Measurements from ENCODE around the gene MT2A.

MT2A gene

DNA sequence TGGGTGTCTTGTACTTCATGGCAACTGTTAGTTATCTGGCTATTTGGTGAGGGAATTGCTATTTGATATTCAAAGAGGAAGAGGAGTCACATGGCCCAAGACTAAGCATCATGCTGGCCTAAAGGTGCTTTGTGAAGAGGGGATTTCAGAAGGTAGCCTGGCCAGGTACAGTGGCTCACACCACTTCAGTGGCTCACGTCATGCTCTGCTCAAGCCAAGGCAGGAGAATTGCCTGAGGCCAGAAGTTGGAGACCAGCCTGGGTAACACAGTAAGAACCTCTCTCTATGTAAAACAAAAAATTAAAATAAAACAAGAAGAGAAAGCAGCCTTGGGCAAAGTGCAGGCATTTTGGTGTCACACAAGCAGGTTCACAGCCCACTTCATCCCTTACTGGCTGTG, 36.9 kb downstream of the MT2A start:
- H3K36me3 Mint-ChIP-seq (ENCODE audit: low read depth): no peaks in the 10 kb centered on the region
- no peaks in the 10 kb centered on the region for H3K9me3 Mint-ChIP-seq
- H3K27ac Mint-ChIP-seq: no peak overlapping the region
- peaks cover 19% of the 10 kb centered on the region for H3K4me1 Mint-ChIP-seq (ENCODE audit: low read depth)
- peaks cover 42% of the 10 kb centered on the region for H3K27me3 Mint-ChIP-seq (ENCODE audit: low read depth)
- H3K4me3 Mint-ChIP-seq: no peak overlapping the region
- DNase-seq (ENCODE audit: low spot score): no peak

DNA sequence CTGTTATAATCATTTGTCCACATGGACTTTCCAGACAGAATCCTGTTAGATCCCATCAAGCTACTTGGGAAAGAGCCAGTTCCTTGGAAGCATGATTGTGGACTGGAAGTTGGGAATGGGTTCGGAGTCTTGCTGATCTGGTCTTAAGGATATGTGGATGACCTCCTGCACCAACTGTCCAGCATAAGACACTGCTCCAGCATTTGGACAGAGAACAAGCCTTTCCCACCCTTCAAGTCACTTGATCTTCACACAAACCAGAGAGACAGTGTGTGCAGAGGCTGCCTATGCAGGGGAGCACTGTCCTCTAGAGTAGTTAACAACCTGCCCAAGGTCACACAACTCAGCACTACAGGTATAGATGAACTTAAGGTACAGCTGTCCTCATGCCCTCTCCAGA, 37.5 kb downstream of the MT2A start:
- Mint-ChIP-seq H3K36me3 (ENCODE audit: low read depth) (no peaks in the 10 kb centered on the region), H3K27me3 (ENCODE audit: low read depth) (peaks cover 40% of the 10 kb centered on the region)

DNA sequence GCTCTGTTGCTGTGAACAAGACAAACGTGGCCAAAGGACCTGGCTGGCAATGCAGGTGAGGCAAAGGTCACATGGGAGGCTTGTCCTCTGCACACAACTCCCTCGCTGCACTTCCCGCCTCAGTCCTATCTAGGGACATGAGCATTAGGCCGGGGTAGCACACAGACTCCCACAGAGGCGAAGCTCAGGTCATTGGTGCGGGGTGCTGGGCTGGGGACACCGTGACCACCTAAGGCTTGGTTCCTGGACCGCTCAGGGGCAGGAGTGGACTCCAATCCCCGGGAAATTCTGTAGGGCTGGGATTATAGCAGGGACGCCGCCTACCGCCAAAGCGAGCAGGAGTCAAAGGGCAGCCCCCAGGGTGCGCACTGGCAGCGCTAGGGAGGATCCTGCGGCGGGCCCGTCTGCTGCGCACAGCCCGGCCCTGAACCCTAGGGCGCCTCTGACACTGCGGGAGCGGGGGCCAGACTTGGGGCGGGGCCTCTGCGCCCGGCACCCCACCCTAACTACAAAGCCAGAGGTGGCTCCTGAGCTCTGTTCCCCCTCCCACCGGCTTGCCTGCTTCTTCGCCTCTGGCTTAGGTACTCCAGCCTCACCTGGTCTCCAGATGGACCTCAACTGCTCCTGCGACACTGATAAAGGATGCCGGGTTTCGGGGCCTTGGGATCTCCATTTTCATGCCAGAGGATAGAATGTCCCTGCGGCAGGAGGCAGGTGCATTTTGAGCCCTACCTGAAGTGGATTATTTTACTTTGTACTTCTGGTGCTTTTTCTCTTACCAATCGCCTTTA, 39.5 kb downstream of the MT2A start:
- Mint-ChIP-seq H3K4me1 (ENCODE audit: low read depth) (peaks cover 13% of the 10 kb centered on the region), H3K27me3 (ENCODE audit: low read depth) (peaks cover 43% of the 10 kb centered on the region), H3K4me3 (no peak overlapping the region), H3K27ac (no peak overlapping the region), H3K36me3 (ENCODE audit: low read depth) (no peaks in the 10 kb centered on the region), H3K9me3 (no peaks in the 10 kb centered on the region)
- DNase-seq (ENCODE audit: low spot score): no peak

More for the DNA sequence above, 37.5 kb downstream of the MT2A start:
- no peak for DNase-seq (ENCODE audit: low spot score)
- H3K4me1 Mint-ChIP-seq (ENCODE audit: low read depth): peaks cover 19% of the 10 kb centered on the region
- H3K27ac Mint-ChIP-seq: no peak overlapping the region
- H3K4me3 Mint-ChIP-seq: no peak overlapping the region
- H3K9me3 Mint-ChIP-seq: no peaks in the 10 kb centered on the region

DNA sequence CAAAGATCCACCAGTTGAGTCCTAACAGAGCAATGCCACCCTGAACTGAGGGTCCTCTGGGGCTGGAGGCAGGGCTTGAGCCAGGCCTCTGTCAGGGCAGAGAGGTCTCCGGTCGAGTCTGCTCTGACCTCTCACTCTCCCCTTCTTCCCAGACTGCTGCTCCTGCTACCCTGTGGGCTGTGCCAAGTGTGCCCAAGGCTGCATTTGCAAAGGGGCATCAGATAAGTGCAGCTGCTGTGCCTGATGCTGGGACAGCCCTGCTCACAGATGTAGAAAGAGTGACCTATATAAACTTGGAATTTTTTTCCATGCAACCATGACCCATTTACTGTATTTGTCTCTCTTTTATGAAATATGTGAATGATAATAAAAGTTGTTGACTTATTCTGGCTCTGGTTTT, 40.9 kb downstream of the MT2A start:
- Mint-ChIP-seq H3K4me1 (ENCODE audit: low read depth) (peaks cover 1% of the 10 kb centered on the region), H3K9me3 (no peaks in the 10 kb centered on the region), H3K27me3 (ENCODE audit: low read depth) (peaks cover 44% of the 10 kb centered on the region), H3K27ac (no peak overlapping the region), H3K4me3 (no peak overlapping the region), H3K36me3 (ENCODE audit: low read depth) (no peaks in the 10 kb centered on the region)
- no peak for DNase-seq (ENCODE audit: low spot score)

DNA sequence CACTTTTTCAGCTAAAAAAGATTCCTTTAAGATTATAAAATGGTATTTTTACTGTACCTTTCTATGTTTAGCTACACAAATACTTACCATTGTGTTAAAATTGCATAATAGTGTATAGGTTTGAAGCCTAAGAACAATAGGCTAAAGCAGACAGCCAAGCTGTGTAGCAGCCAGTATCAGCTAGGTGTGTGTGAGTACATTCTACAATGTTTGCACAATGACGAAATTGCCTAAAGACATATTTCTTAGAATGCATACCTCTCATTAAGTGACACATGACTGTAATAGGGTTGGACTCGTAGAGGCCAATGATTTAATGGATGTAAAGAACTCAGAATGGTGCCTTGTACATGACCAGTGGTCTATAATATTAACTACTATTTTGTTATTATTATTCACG, 41.4 kb downstream of the MT2A start:
- H3K27ac Mint-ChIP-seq: no peak overlapping the region
- H3K4me3 Mint-ChIP-seq: no peak overlapping the region
- no peaks in the 10 kb centered on the region for H3K9me3 Mint-ChIP-seq
- H3K4me1 Mint-ChIP-seq (ENCODE audit: low read depth): no peaks in the 10 kb centered on the region
- H3K27me3 Mint-ChIP-seq (ENCODE audit: low read depth): peaks cover 45% of the 10 kb centered on the region
- no peak for DNase-seq (ENCODE audit: low spot score)
- no peaks in the 10 kb centered on the region for H3K36me3 Mint-ChIP-seq (ENCODE audit: low read depth)

DNA sequence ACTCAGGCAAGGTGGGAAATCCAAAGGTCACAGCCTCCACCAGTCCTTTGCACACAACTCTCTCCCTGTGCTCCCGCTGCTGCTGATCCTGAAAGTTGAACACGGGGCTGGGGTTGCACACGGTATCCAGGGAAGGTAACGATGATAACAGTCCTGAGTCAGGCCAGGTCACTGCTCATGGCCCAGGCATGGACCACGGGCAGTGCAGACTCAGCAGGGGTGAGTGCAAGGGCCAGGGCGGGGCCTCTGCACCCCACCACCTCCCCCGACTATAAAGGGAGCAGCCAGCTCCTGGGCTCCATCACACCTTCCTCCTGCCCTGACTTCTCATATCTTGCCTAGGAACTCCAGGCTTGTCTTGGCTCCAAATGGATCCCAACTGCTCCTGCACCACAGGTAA, 43.2 kb downstream of the MT2A start, which contains the start of gene MT1B:
Gene MT1B (plus strand): TSS at position 301 of the 400 bp plus-strand sequence. CDS start 68 bp downstream, at position 369.
- Mint-ChIP-seq H3K4me1 (ENCODE audit: low read depth) (no peaks in the 10 kb centered on the region), H3K4me3 (no peak within 1 kb of the TSS), H3K27me3 (ENCODE audit: low read depth) (peaks cover 40% of the 10 kb centered on the region), H3K36me3 (ENCODE audit: low read depth) (no peaks in the 10 kb centered on the region), H3K27ac (no peak within 1 kb of the TSS), H3K9me3 (no peaks in the 10 kb centered on the region)
- no peak for DNase-seq (ENCODE audit: low spot score)

DNA sequence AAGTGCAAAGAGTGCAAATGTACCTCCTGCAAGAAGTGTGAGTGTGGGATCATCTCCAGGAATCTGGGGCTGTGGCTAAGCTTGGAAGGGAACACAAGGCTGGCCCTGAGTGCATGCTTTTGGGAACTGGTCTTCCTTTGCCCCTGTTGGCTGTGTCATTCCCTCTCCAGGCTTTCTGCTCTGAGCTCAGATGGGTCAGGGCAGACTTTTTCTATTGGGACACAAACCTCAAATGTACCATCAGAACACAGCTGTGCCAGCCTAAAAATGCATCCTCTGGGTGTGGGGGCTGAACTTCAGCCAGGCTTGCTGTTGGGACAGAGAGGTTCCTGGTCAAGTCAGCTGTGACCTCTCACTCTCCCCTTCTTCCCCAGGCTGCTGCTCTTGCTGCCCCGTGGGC, 44.2 kb downstream of the MT2A start:
- no peak overlapping the region for H3K4me3 Mint-ChIP-seq
- H3K27ac Mint-ChIP-seq: no peak overlapping the region
- H3K4me1 Mint-ChIP-seq (ENCODE audit: low read depth): peaks cover 4% of the 10 kb centered on the region
- no peaks in the 10 kb centered on the region for H3K9me3 Mint-ChIP-seq
- DNase-seq (ENCODE audit: low spot score): no peak
- no peaks in the 10 kb centered on the region for H3K36me3 Mint-ChIP-seq (ENCODE audit: low read depth)
- peaks cover 33% of the 10 kb centered on the region for H3K27me3 Mint-ChIP-seq (ENCODE audit: low read depth)

DNA sequence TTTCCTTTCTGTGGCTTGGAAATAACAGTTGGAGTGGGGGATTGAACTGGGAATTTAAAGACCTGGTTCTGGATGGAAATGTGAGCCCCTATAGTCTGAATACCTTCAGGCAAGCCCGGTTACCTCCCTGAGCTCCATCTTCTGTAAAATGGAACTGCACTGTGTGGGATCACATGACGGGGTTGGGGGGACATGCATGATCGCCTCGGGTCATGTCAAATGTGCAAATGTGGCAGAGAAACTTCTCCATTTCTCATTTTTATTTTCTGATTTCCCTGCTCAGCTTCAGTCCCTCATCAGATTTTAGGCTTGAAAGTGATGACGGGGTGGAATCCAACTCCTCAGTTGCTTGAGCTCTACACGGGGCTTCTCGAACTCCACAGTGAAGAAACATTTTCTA, 44.8 kb downstream of the MT2A start:
- H3K4me1 Mint-ChIP-seq (ENCODE audit: low read depth): peaks cover 8% of the 10 kb centered on the region
- no peaks in the 10 kb centered on the region for H3K36me3 Mint-ChIP-seq (ENCODE audit: low read depth)
- DNase-seq (ENCODE audit: low spot score): no peak
- peaks cover 29% of the 10 kb centered on the region for H3K27me3 Mint-ChIP-seq (ENCODE audit: low read depth)
- no peaks in the 10 kb centered on the region for H3K9me3 Mint-ChIP-seq
- no peak overlapping the region for H3K4me3 Mint-ChIP-seq
- H3K27ac Mint-ChIP-seq: no peak overlapping the region

DNA sequence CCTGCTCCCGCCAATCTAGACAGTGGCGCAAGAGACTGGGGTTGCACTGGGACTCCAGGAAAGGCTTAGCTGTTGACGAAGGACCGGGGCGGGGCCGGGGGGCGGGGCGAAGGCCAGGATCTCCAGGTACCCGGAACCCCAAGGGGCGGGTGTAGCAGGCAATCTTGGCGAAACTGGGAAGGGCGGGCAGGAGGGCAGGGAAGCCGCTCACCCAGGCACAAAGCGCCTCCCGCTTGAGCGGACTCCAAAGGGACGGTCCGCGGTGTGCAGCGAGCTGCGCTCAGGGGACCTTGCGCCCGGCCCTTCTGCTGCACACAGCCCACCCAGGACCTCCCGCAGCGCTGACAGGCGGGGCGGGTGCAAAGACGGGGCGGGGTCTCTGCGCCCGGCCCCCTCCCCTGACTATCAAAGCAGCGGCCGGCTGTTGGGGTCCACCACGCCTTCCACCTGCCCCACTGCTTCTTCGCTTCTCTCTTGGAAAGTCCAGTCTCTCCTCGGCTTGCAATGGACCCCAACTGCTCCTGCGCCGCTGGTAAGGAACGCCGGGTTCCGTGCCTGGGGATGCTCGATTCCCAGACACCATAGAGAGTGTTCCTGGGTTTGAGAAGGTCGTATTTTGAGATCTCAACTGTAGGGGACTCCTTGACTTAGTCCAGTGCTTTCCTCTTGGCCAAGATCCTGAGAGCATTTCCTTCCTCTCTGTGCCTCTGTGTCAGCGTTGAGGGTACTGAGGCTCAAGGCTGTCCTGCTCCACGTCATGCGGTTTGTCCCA, 49.4 kb downstream of the MT2A start, which contains the start of gene MT1F:
Gene MT1F (plus strand): TSS at position 405 of the 772 bp plus-strand sequence. CDS start 100 bp downstream, at position 505.
- Mint-ChIP-seq H3K4me3 (peak within 1 kb of the TSS; percentile 95), H3K27me3 (ENCODE audit: low read depth) (peaks cover 18% of the 10 kb centered on the region), H3K9me3 (no peaks in the 10 kb centered on the region), H3K27ac (peak within 1 kb of the TSS; percentile 79), H3K36me3 (ENCODE audit: low read depth) (no peaks in the 10 kb centered on the region), H3K4me1 (ENCODE audit: low read depth) (peaks cover 21% of the 10 kb centered on the region)
- peak; percentile 40 for DNase-seq (ENCODE audit: low spot score)

DNA sequence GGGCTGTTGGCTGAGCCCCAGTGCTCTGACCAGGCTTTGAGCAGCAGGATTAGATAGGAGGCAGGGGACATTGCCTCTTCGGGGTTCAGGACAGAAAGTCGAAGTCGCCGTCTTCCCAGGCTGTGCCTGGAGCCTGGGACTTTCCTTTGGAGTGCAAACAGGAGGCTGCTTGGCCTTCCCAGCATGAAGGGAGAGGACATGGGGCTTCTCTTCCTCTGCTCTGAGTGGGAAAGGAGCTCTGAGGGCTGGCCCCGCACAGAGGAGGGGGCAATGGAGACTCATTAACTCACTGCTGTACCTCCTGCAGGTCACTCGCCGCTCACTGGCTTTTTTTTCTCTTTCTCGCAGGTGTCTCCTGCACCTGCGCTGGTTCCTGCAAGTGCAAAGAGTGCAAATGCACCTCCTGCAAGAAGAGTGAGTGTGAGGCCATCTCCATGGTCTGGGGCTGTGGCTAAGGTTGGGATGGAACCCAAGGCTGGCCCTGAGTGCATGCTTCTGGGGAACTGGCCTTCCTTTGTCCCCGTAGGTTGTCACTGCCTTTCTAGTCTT, 50.0 kb downstream of the MT2A start:
- H3K27me3 Mint-ChIP-seq (ENCODE audit: low read depth): peaks cover 16% of the 10 kb centered on the region
- H3K36me3 Mint-ChIP-seq (ENCODE audit: low read depth): no peaks in the 10 kb centered on the region
- H3K9me3 Mint-ChIP-seq: no peaks in the 10 kb centered on the region
- peak overlapping the region; percentile 95 for H3K4me3 Mint-ChIP-seq
- H3K27ac Mint-ChIP-seq: peak overlapping the region; percentile 79
- H3K4me1 Mint-ChIP-seq (ENCODE audit: low read depth): peaks cover 23% of the 10 kb centered on the region
- DNase-seq (ENCODE audit: low spot score): no peak
